CD4-positive, alpha-beta T cell treated with Interferon alpha-2 for 1 hour (primary cell): ENCODE data around the gene MAP2K1.
"Not testable (repeated sequence)": the region's sequence is repeated elsewhere in the genome, so short reads cannot be mapped to it uniquely, and the experiment has no call there.

Experiments used
- DNase-seq, 2 donors: peaks; one replicate each; pipeline ENCODE4 v3.0.0-alpha.2; 2020 to 2022

The MAP2K1 gene

GRCh38 chr15:66480267-66480666 is 93.6 kb downstream of the MAP2K1 start:
- no peak for DNase-seq

GRCh38 chr15:66481107-66481856 is 94.6 kb downstream of the MAP2K1 start:
- DNase-seq: no peak

- DNase-seq: no peak
These were observed 95.8 kb downstream of the MAP2K1 start for GRCh38 chr15:66482539-66482938.

GRCh38 chr15:66483131-66483566 is 96.4 kb downstream of the MAP2K1 start:
- DNase-seq: no peak

- DNase-seq: no peak
These were observed 97.9 kb downstream of the MAP2K1 start for GRCh38 chr15:66484539-66485112.

GRCh38 chr15:66486887-66487286 is 100.2 kb downstream of the MAP2K1 start:
- DNase-seq: no peak

- DNase-seq: no peak
These were observed 101.8 kb downstream of the MAP2K1 start for GRCh38 chr15:66488525-66488924.

GRCh38 chr15:66489179-66489791 is 102.6 kb downstream of the MAP2K1 start:
- DNase-seq: no peak

GRCh38 chr15:66491846-66492245 is 105.1 kb downstream of the MAP2K1 start:
- no peak for DNase-seq

GRCh38 chr15:66494262-66494661 is 107.5 kb downstream of the MAP2K1 start:
- no peak for DNase-seq

GRCh38 chr15:66496951-66497501 is 110.3 kb downstream of the MAP2K1 start:
- DNase-seq: no peak

GRCh38 chr15:66497502-66498455 is 111.1 kb downstream of the MAP2K1 start, which contains the start of gene SNAPC5:
Gene SNAPC5 (minus strand): TSS chr15:66497762. CDS start chr15:66497731, 31 bp downstream.
- DNase-seq: peak; percentile 96 to 97

GRCh38 chr15:66498501-66499386 is 112.0 kb downstream of the MAP2K1 start:
- DNase-seq: peak in 1 of 2 donors; percentile 69

GRCh38 chr15:66500346-66500745 is 113.6 kb downstream of the MAP2K1 start:
- not testable (repeated sequence) for DNase-seq

- DNase-seq: peak in 1 of 2 donors; percentile 18
These were observed 115.8 kb downstream of the MAP2K1 start for GRCh38 chr15:66502491-66502890.

- DNase-seq: not testable (repeated sequence)
These were observed 116.4 kb downstream of the MAP2K1 start for GRCh38 chr15:66503041-66503648.

- no peak for DNase-seq
These were observed 117.3 kb downstream of the MAP2K1 start for GRCh38 chr15:66503780-66504562.

- DNase-seq: peak; percentile 84 to 90
These were observed 118.1 kb downstream of the MAP2K1 start, which contains the start of the genes RPL4 and ZWILCH for GRCh38 chr15:66504563-66505429. Gene RPL4 (minus strand): TSS chr15:66504855. CDS start chr15:66504790, 65 bp downstream. Gene ZWILCH (plus strand): TSS chr15:66505326. CDS start chr15:66505339, 13 bp downstream.

GRCh38 chr15:66505430-66505811 is 118.7 kb downstream of the MAP2K1 start:
- DNase-seq: no peak
